Ovary (tissue), 9 donors: ENCODE data around the gene KRTAP12-3. TPM values are rescaled to one million over a fixed set of nuclear protein-coding genes. Genes with fewer than 3 reads are reported as not detected.

Experiments used
- DNase-seq, 5 donors: peaks; one replicate each; pipeline ENCODE4 v3.0.0-alpha.2; 2019 to 2020
- H3K27ac ChIP-seq, 2 donors: fragments of 200-600 bp; one replicate each; pipeline versions ENCODE4 v1.5.1 to v1.8.0; 2019 to 2022
- H3K27me3 ChIP-seq: fragments of 200-600 bp; one replicate; pipeline ENCODE4 v1.8.0; 2022
- H3K36me3 ChIP-seq: fragments of 200-600 bp; sonication (generic); one replicate; pipeline ENCODE4 v1.5.1; 2019
- H3K4me1 ChIP-seq: one replicate; pipeline ENCODE4 v1.8.1; 2013; ENCODE audit warnings: mild to moderate bottlenecking, moderate library complexity; ENCODE audit not compliant: insufficient read depth
- H3K4me3 ChIP-seq: fragments of 200-600 bp; sonication (generic); one replicate; pipeline ENCODE4 v1.5.1; 2017
- H3K9me3 ChIP-seq, 2 donors: fragments of 200-600 bp in 1 of 2; sonication (generic) in 1 of 2; one replicate each; pipeline versions ENCODE4 v1.5.1 to v1.8.1; 2013 to 2019; ENCODE audit warnings: mild to moderate bottlenecking in 1 of 2, moderate library complexity in 1 of 2
- CTCF ChIP-seq, 3 donors: fragments of 450-650 bp in 2 of 3; fragments of 200-600 bp in 1 of 3; IDR thresholded peaks; one replicate each; pipeline versions ENCODE4 v1.5.1 to v1.8.0; 2016 to 2022; ENCODE audit warnings: antibody characterized with exemption in 3 of 3, mild to moderate bottlenecking in 1 of 3
- EP300 ChIP-seq: sonication (generic); formaldehyde crosslinking; IDR thresholded peaks from one replicate; pipeline ENCODE4 v1.6.1; 2017; ENCODE audit warnings: antibody characterized with exemption
- POLR2A ChIP-seq: fragments of 450-650 bp; IDR thresholded peaks from one replicate; pipeline ENCODE4 v1.6.1; 2017; ENCODE audit warnings: antibody characterized with exemption, mild to moderate bottlenecking, moderate library complexity
- WGBS, 3 donors: extraction: QIAGEN DNeasy Blood & Tissue Kit in 1 of 3; methylation state at CpG; one replicate each; pipeline versions ENCODE4 v1.1.5 to v1.1.7; 2013 to 2017; 5-methylcytosine and 5-hydroxymethylcytosine counted together
- intact Hi-C, 4 donors: fragments of 100-400 bp; cut with DNase I; formaldehyde crosslinking; loops; one replicate each; pipeline versions ENCODE4 v1.11.0 to v1.15.1; 2022 to 2023
- polyA plus RNA-seq, 2 donors: library from polyadenylated mRNA; stranded (reverse); fragments of 200-250 nt in 1 of 2; fragments of 350-450 nt in 1 of 2; fragmentation: Illumina TruSeq in 1 of 2; extraction: RNeasy Lipid Tissue Mini Kit (QIAGEN cat#74804) in 1 of 2; gene quantifications; one replicate each; pipeline ENCODE4 v1.2.3, GENCODE V29; 2013 to 2014
- total RNA-seq, 7 donors: library from RNA; depleted of rRNA in 2 of 7; stranded (reverse); fragments of >200 nt in 2 of 7; fragmentation: NEBNext Ultra II Directional in 3 of 7; extraction: Animal tissue kit (Norgen Biotek cat#: 25700) in 3 of 7; gene quantifications; one replicate each; pipeline versions ENCODE4 v1.1.0 to v1.2.4, GENCODE V29; 2016 to 2023
- donor health status: DM: no; HTN: no; CAD: no; lungs with moderate emphysema.
- donor health status: DM: no; HTN: no; CAD: no.
- donor health status: Bipolar disorder and iron deficiency.
- donor health status: DM: yes; HTN: yes; CAD: no.
- donor health status: DM: no; HTN: no; CAD: no.
- donor health status: DM: yes; HTN: yes; CAD: no.

Gene KRTAP12-3
- total and polyA plus RNA-seq, 9 donors, result not detected

- Histone ChIP-seq H3K36me3 (no peaks in the 10 kb centered on the region), H3K9me3 (no peaks in the 10 kb centered on the region), H3K27ac (no peak within 1 kb of the TSS), H3K4me3 (no peak within 1 kb of the TSS), H3K27me3 (no peaks in the 10 kb centered on the region), H3K4me1 (no peaks in the 10 kb centered on the region)
- 74 to 89% (median 84%) methylated on average over 6 to 8 of the region's 8 CpGs for WGBS, 3 donors
- intact Hi-C loops, result no loop called here
- TF ChIP-seq POLR2A (no peak), EP300 (no peak), CTCF (IDR thresholded peaks at IDR 0.05) (no peak)
- no peak for DNase-seq
Observed at GRCh38 chr21:44612029-44612486, 45.7 kb upstream of the KRTAP12-3 start, which contains the start of gene KRTAP10-8. TSS of gene KRTAP10-8 (plus strand) at chr21:44612079. CDS start at chr21:44612101, 22 bp downstream.

- Histone ChIP-seq H3K4me1 (no peaks in the 10 kb centered on the region), H3K9me3 (no peaks in the 10 kb centered on the region), H3K27me3 (no peaks in the 10 kb centered on the region), H3K36me3 (no peaks in the 10 kb centered on the region), H3K4me3 (no peak overlapping the region), H3K27ac (no peak overlapping the region)
- no peak for DNase-seq
- WGBS, 3 donors, result 77 to 82% (median 79%) methylated on average over 13 of the region's 13 CpGs
- intact Hi-C loops, result no loop called here
- TF ChIP-seq CTCF (IDR thresholded peaks at IDR 0.05), result no peak
- no peak for TF ChIP-seq EP300
- no peak for TF ChIP-seq POLR2A
Observed at GRCh38 chr21:44612669-44613229, 45.0 kb upstream of the KRTAP12-3 start.

- H3K4me3 ChIP-seq, result no peak overlapping the region
- no peaks in the 10 kb centered on the region for H3K4me1 ChIP-seq
- no peaks in the 10 kb centered on the region for H3K27me3 ChIP-seq
- intact Hi-C loops, result no loop called here
- no peak for TF ChIP-seq CTCF (IDR thresholded peaks at IDR 0.05)
- no peak for TF ChIP-seq POLR2A
- no peak for TF ChIP-seq EP300
- WGBS, 3 donors, result 80 to 82% (median 81%) methylated on average over 25 to 26 of the region's 26 CpGs
- H3K27ac ChIP-seq, result no peak overlapping the region
- H3K9me3 ChIP-seq, result no peaks in the 10 kb centered on the region
- H3K36me3 ChIP-seq, result no peaks in the 10 kb centered on the region
- DNase-seq, result no peak
Observed at GRCh38 chr21:44613386-44614155, 44.2 kb upstream of the KRTAP12-3 start.

GRCh38 chr21:44614161-44614631, 43.5 kb upstream of the KRTAP12-3 start:
- Histone ChIP-seq H3K27me3 (no peaks in the 10 kb centered on the region), H3K9me3 (no peaks in the 10 kb centered on the region), H3K36me3 (no peaks in the 10 kb centered on the region), H3K27ac (no peak overlapping the region), H3K4me1 (no peaks in the 10 kb centered on the region), H3K4me3 (no peak overlapping the region)
- TF ChIP-seq CTCF (IDR thresholded peaks at IDR 0.05) (no peak), POLR2A (no peak), EP300 (no peak)
- intact Hi-C loops, result no loop called here
- no peak for DNase-seq
- WGBS, 3 donors, result 76 to 83% (median 81%) methylated on average over 20 of the region's 20 CpGs
